ENCODE measurements around the gene PCDHGC3.

PCDHGC3 gene

DNA sequence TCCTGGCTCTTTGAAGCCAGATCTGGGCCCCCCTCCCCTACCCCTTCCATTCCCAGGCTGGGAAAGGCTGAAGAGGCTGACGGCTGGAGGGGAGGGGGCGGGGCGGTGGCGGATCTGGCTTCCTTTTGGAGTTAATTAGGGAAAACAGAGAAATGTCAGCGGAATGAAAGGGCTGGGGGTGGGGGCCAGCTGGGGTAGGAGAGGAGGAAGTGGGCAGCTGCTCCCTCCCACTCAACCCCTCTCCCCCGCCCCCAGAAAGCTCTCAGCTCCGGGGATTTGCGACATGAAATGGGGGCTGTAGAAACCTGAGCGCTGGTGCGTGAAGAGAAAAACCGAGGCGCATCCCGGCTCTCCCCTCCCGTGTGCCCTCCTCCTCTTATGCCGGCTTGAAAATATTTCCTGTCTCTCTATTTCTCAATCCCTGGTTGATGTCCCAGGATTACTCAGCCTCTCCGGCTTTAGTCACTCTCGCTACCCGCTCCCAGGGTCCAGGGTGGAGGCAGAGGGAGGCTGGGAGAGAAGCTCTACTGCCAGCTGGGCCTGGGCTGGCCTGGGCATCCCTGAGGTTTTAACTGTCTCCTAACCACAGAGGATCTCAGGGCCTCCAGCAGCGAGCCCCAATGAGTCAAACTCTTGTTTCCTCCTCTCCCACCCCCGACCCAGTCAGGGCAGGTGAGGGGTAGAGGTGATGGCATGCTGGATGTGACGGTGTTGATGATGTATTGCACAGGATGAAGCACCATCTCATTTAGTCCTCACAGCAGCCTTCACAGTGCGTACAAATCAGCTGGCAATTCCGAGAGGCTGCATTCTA is 33.2 kb downstream of the PCDHGC3 start:
- DNase-seq, result peak in 7 of 14 donors; percentile 26 to 86 (median 51)

DNA sequence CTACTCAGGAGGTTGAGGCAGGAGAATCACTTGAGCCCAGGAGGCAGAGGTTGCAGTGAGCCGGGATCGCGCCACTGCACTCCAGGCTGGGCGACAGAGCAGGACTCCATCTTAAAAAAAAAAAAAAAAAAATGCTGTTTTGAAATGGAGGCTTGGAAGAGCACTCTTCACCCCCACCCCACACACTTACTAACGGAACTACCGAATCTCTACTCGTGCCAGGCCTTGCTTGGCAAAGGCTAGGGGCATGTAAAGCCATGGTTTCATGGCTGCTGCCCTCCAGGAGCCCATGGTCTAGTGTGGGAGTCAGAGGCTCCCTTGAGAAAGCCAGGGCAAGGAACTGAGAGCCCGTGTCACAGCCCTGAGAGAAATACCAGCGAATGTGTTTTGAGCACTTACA is 34.4 kb downstream of the PCDHGC3 start:
- DNase-seq, result no peak

DNA sequence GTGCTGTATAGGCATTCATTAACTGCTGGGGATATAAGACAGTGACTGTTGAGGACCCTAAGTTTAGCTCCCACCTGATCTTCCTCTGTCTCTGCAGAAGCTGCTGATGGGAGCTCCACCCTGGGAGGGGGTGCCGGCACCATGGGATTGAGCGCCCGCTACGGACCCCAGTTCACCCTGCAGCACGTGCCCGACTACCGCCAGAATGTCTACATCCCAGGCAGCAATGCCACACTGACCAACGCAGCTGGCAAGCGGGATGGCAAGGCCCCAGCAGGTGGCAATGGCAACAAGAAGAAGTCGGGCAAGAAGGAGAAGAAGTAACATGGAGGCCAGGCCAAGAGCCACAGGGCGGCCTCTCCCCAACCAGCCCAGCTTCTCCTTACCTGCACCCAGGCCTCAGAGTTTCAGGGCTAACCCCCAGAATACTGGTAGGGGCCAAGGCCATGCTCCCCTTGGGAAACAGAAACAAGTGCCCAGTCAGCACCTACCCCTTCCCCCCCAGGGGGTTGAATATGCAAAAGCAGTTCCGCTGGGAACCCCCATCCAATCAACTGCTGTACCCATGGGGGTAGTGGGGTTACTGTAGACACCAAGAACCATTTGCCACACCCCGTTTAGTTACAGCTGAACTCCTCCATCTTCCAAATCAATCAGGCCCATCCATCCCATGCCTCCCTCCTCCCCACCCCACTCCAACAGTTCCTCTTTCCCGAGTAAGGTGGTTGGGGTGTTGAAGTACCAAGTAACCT is 35.3 kb downstream of the PCDHGC3 start:
- no peak for DNase-seq

DNA sequence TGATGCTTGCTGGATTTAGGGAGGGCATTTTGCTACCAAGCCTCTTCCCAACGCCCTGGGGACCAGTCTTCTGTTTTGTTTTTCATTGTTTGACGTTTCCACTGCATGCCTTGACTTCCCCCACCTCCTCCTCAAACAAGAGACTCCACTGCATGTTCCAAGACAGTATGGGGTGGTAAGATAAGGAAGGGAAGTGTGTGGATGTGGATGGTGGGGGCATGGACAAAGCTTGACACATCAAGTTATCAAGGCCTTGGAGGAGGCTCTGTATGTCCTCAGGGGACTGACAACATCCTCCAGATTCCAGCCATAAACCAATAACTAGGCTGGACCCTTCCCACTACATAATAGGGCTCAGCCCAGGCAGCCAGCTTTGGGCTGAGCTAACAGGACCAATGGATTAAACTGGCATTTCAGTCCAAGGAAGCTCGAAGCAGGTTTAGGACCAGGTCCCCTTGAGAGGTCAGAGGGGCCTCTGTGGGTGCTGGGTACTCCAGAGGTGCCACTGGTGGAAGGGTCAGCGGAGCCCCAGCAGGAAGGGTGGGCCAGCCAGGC is 36.1 kb downstream of the PCDHGC3 start:
- no peak for DNase-seq

DNA sequence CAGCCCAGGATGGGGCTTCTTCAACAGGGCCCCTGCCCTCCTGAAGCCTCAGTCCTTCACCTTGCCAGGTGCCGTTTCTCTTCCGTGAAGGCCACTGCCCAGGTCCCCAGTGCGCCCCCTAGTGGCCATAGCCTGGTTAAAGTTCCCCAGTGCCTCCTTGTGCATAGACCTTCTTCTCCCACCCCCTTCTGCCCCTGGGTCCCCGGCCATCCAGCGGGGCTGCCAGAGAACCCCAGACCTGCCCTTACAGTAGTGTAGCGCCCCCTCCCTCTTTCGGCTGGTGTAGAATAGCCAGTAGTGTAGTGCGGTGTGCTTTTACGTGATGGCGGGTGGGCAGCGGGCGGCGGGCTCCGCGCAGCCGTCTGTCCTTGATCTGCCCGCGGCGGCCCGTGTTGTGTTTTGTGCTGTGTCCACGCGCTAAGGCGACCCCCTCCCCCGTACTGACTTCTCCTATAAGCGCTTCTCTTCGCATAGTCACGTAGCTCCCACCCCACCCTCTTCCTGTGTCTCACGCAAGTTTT is 36.7 kb downstream of the PCDHGC3 start:
- peak in 11 of 14 donors; percentile 12 to 76 (median 53) for DNase-seq

DNA sequence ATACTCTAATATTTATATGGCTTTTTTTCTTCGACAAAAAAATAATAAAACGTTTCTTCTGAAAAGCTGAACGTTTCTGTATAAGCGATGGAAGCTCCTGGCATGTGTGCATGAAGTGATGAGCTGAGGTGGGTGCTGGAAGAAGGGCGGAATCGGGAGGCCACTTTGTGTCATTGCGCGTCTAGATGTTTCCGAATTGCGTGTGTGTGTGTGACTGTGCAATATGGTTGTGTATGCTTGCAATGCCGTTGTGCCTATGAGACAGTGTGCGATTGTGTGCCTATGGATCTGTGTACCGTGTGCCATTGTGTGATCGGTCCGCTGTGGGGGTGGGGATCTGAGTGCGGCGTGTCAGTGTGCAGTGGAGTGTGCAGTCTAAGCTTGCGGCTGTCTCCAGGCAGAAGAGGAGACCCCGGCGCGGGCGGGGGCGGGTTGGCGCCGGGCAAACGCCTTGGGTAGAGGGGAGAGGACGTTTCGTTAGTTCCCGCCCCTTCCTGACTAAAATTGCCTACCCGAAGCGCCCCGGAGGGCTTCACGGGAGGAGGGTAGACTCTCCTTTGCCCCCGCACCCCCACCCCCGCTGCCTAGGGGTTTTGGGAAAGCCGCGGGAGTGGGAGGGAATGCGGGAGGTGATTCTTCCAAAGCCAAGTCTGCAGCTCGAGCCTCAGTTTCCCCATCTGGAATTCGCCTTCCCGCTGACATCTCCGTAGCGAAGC is 37.3 kb downstream of the PCDHGC3 start:
- DNase-seq, result peak in 3 of 14 donors; percentile 34 to 69 (median 41)

DNA sequence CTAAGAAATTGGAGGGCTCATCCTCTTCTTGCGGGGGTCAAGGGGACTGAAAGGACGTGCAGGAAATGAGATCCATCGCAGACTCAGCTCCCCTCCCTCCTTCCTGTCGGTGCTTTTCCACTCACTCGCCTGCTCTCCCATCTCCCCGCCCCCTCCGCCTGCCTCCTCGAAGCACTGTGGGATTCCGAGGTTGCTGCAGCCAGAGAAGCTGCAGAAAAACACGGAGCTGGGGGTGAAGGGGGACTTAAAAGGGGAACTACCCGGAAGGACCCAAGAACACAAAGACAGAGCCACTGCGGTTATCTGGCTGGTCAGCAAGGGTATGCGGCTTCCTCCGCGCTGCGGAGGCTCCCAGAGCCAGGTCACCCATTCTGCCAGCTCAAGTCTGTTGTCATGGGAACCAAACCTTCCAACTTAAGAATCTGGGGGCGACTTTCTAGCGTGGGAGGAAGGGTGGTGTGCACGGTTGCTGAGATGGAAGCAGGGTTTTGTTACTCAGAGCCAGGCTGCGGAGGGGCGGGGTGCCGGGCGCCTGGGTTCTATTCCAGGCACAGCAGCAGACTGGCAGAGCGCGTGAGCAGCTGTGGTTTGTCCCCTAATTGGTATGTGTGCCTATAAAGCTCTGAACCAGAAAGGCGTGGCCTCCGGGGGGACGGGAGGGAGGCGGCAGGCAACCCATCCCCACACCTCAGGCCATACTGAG is 38.0 kb downstream of the PCDHGC3 start:
- DNase-seq, result peak in 11 of 14 donors; percentile 45 to 93 (median 75)

DNA sequence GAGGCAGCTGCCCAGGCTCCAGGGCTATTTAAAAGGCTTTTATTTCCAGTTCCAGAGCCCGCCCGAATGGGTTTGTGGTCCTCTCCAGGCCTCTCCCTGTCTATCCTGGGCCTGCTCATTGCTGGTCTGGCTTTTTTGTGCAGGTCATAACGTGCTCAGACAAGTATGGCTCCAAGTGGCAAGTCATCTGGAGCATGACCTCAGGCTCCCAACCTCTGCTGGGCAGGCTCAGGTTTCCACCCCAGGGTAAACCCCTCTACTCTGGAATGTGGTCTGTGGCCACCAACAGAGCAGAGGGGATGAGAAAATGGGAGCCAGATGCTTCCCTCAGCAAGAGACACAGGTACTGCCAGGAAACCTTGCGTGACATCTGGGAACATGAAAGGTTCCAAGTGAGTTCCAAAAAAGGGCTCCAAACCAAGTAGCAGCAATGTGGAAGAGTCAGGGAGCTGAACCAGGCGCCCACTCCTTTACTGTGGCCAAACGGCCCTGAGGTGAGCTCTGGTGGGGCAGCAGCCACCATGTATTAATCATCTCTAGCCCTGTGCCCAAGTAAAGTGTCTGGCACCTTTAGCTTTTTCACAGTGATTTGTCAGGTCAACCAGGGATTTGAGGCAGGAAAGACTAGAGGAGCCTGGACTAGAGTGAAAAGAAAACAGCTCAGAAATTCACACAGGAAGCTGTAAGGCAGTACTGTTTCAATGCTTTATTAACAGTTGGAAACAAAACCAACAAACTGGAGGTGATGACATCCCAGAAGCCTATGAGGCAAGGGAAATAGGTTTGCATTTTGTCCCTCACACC is 38.8 kb downstream of the PCDHGC3 start:
- peak in 1 of 14 donors; percentile 82 for DNase-seq

DNA sequence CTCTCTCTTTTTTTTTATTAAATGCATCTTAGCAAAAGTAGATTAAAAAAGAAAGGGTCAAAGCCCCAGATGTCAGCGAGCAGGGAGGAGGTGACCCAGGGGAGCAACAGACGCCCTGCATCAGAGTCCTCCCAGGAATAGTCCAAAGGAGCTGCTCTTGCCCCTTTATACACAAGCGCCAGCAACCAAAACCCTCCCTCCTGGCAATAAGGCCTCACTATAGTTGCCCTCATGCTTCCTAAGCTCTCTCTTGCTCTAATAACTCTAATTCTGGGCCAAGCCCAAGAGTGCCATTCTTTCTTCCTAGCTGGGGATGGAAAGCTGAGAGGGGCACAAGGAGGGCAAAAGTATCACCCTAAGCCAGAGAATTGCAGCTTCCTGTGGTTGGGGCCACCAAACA is 39.4 kb downstream of the PCDHGC3 start:
- DNase-seq, result no peak

DNA sequence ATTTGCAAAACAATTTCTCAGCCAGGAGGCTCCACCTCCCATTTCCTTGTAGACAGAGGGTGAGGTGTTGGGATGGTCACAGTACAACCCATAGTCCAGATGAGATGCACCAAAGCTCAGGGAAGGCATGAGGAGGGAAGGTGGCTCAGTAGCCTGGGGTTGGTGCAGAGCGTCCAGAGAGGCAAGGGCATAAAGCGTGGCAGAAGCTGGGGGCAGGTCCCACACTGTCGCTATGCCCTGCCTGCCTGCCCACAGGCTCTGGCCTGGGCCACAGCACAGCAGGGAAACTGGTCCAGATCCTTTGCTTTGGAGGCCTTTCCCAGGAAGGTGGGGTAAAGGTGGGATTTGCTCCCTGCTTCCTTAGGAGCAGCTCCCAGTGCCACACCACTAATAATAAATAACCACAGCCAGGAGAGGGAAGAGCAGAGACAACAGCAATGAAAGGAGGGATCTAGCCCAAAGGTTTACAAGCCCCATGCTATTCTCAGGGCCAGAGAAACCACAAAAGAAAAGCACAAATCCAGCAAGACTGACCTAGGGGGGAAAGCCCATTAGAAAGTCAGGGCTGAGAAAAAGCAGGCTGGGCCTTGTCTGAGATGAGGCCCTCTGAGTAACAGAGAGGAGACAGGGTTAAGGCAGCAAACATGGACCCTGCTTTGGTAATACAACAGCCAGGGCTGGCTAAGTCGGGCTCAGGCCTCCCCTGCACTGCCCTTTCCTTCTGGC is 40.3 kb downstream of the PCDHGC3 start:
- no peak for DNase-seq

DNA sequence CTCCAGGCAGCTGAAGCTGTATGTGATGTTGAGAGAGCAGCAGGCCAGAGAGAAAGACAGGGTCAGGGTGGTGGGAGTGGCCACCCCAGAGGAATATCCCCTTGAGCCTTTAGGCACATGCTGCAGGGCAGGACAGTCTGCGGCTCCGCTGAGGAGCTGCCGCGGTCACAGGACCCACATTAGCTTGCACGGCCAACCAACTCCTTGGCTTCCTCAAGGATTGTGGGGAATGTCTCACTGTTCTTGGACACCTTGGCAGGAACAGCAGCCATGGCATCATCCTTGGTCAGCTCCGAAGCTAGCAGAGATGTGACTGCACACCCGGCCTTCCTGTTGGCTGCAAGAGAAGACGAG is 40.9 kb downstream of the PCDHGC3 start:
- no peak for DNase-seq

DNA sequence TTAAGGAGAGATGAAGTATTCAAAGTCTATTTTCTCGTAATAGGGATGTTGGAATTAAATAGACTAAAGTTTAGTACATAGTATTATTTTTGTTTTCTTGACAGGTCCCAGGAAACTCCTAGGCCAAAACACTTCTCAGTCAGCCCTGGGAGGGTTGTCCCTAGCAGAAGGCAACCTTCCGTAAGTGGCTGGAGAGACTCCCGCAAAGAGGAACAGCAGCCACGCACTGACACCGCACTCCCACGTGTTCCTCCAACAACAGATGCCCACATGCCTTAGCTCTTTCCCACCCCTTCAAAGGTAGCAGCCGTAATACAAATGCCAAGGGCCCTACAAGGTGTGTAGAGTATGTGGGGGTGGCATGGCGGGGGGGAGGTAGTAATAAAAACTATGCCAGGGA is 41.5 kb downstream of the PCDHGC3 start:
- DNase-seq, result no peak

DNA sequence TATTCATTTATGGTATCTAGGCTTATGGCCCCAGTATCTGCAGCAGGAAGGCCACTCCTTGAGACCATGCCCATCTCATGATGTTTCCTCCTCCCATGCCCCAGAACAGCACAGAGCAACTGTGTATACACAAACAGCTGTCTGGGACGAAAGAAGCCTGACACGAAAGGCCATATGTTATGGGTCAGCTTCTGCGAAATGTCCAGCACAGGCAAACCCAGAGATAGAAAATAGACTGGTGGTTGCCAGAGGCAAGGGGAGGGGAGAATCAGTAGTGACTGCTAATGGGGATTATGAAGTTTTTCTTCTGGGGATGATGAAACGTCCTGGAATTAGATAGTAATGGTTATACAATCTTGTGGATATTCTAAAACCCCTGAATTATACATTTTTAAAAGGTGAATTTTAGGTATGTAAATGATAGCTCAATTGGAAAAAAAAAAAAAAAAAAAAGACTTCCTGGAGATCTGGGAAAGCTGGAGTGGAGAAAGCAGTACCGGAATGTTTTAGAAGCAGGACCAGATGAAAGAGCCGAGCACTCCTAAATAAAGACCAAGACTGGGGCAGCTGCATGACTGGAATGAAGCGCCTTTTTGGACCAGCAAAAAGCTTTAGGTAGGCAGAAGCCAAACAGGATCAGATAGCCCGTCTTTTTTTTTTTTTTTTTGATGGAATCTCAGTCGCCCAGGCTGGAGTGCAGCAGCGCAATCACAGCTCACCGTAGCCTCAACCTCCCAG is 42.3 kb downstream of the PCDHGC3 start:
- DNase-seq, result no peak

DNA sequence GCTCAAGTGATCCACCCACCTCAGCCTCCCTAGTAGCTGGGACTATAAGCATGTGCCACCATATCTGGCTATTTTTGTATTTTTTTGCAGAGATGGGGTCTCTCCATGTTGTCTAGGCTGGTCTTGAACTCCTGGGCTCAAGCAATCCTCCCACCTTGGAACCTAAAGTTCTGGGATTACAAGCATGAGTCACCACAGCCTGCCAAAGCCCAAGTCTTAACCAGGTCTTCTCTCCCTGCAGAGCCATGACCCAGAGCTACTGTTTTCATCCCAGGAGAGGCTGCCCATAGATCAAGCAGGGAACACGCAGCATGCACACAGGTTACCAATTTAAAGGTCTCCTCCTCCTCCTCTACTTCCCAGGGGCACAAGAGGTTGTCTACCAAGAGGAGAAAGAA is 42.9 kb downstream of the PCDHGC3 start:
- no peak for DNase-seq

DNA sequence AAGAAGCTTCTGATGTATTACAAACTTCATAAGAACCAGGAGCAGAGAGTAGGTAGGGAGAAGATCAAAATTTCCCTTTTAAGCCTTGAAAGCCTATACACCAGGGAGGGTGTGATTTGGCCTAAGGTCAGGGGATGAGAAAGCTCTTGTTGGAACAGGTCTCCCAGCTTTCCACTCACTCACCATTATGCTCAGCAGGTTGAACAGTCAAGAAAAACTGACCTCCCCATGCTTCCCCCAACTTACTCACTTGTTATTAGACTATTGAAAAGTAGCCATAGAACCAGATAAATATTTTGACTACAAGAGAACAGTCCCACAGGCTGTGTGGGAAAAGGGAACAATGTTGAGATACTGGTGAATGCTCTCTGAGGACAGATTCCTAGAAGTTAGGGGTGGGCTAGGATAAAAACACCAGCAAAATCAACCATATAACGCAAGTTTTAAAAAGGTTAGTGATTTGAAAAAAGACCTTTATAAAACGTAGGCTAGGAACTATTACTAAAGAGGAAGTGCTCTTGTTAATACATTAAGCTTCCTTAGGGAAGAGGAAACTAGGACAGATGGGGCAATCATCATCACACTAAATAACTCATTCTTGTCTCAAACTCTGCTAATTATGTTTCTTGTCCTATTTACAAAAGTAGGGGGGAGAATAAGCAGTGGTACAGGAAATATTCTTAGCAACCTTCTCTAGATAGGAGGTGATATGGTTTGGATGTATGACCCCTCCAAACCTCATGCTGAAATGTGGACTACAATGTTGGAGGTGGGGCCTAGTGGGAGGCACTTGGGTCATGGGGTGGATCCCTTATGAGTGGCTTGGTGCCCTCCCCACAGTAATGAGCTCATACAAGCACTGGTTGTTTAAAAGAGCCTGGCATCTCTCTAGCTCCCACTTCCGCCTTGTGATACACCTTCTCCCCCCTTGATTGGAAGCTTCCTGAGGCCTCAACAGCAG is 44.1 kb downstream of the PCDHGC3 start:
- DNase-seq, result no peak

DNA sequence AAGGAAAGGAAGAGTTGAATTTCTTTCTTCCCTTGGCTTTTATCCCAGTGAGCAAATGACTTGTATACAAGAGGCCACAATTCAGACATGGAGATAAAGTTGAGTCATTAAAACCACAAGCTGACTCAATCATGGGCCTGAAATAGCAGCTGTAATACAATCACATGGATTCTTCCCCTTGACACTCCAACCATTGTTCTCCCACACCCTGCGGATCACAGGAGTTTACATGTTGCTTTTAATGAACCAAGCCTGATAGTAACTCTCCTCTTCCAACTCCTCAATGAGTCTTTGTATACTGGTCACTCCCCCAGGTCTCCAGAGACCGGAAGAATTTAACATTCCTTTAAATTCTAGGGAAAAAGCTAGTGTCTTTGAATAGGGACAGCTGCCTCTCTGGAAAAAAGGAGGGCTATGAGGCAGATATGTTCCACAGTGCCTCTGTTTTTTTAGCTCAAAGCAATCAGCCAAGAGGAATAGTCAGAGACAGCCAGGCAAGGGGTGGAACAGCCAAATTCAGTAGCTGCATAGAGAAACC is 45.5 kb downstream of the PCDHGC3 start:
- peak in 8 of 14 donors; percentile 20 to 67 (median 43) for DNase-seq

DNA sequence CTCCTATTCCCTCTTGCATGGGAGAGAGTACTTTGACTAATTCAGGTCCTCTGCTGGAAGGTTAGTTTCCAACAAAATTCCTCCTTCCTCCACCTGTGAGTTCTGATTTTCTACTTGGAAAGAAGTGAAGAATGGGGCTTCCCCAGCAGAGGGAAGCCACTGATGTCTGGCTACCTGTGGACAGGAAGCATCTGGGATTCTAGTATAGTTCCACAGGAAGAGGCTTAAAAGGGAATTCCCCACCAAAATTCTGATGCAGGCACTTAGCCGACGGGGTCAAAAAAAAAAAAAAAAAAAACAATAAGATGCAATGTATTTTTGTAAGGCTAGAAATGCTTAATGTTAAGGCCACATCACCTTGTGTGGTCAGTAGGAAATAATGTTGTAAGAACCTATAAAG is 46.5 kb downstream of the PCDHGC3 start:
- no peak for DNase-seq

DNA sequence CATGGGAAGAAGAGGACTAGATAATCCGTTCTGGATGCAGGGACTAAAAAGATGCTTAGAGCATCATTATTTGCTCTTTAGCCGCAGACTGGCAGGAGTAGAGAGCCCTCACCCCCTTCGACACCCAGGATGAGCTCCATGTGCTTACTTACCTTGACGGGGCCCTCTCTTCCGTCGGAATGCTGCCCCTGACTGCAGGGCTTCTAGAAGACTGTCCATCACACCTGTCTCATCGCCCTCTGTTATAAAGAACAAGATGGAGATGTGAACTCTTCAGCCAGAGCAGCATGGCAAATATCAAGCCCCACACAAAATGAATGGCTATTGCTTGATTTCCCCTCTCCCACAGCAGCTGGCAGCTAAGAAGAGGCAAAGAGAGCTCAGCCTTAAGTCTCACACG is 48.2 kb downstream of the PCDHGC3 start:
- peak in 1 of 14 donors; percentile 63 for DNase-seq
